Esophagus squamous epithelium (tissue), 5 donors: ENCODE data around the gene SEC24D. TPM values are rescaled to one million over a fixed set of nuclear protein-coding genes. Genes with fewer than 3 reads are reported as not detected.
"Not testable (repeated sequence)": the region's sequence is repeated elsewhere in the genome, so short reads cannot be mapped to it uniquely, and the experiment has no call there.

ENCODE experiments used
- DNase-seq: peaks from one replicate; lab custom pipeline; 2025; lab: John Stamatoyannopoulos, UW
- H3K27ac ChIP-seq, 4 donors: fragments of 200-600 bp; sonication (generic); one replicate each; pipeline ENCODE4 v1.5.1; 2016 to 2019; ENCODE audit warnings: mild to moderate bottlenecking in 1 of 4
- H3K27me3 ChIP-seq, 4 donors: fragments of 200-600 bp; sonication (generic); 1 replicate in 3 of 4; 2 replicates in 1 of 4; pipeline versions ENCODE4 v1.5.1 to v1.6.0; 2017 to 2021; ENCODE audit warnings: antibody characterized with exemption in 1 of 4
- H3K36me3 ChIP-seq, 3 donors: fragments of 200-600 bp; sonication (generic); one replicate each; pipeline ENCODE4 v1.5.1; 2016 to 2019
- H3K4me1 ChIP-seq, 3 donors: fragments of 200-600 bp; sonication (generic); one replicate each; pipeline ENCODE4 v1.5.1; 2017 to 2019
- H3K4me3 ChIP-seq, 4 donors: fragments of 200-600 bp; sonication (generic); 1 replicate in 3 of 4; 2 replicates in 1 of 4; pipeline ENCODE4 v1.5.1; 2016 to 2019; ENCODE audit warnings: mild to moderate bottlenecking in 2 of 4, moderate library complexity in 1 of 4
- H3K9me3 ChIP-seq, 3 donors: fragments of 200-600 bp; sonication (generic); one replicate each; pipeline ENCODE4 v1.5.1; 2016 to 2019
- POLR2A ChIP-seq, 4 donors: fragments of 450-650 bp; IDR thresholded peaks; one replicate each; pipeline ENCODE4 v1.6.1; 2017; ENCODE audit warnings: antibody characterized with exemption in 4 of 4, mild to moderate bottlenecking in 4 of 4, moderate library complexity in 3 of 4
- WGBS, 2 donors: methylation state at CpG; one replicate each; pipeline ENCODE4 v1.1.5; 2018; 5-methylcytosine and 5-hydroxymethylcytosine counted together
- intact Hi-C: fragments of 100-400 bp; cut with DNase I; formaldehyde crosslinking; loops from one replicate; pipeline ENCODE4 v1.15.0; 2022
- total RNA-seq, 4 donors: library from RNA; depleted of rRNA; stranded (reverse); fragments of >200 nt; gene quantifications; one replicate each; pipeline ENCODE4 v1.1.0, GENCODE V29; 2016
- TF ChIP-seq, protein P1 (sequence below), 6 experiments: fragments of 450-650 bp in 4 of 6; fragments of 200-600 bp in 2 of 6; sonication (generic) in 2 of 6; IDR thresholded peaks; one replicate each; pipeline ENCODE4 v1.5.1; 2016 to 2019; ENCODE audit warnings: antibody characterized with exemption in 6 of 6, mild to moderate bottlenecking in 4 of 6, moderate library complexity in 4 of 6
- donor health status: DM: yes; HTN: yes; CAD: no.

Gene SEC24D
- total RNA-seq, 4 donors from 2014 or later, result 18.5 to 33.6 (median 21.6) TPM

DNA sequence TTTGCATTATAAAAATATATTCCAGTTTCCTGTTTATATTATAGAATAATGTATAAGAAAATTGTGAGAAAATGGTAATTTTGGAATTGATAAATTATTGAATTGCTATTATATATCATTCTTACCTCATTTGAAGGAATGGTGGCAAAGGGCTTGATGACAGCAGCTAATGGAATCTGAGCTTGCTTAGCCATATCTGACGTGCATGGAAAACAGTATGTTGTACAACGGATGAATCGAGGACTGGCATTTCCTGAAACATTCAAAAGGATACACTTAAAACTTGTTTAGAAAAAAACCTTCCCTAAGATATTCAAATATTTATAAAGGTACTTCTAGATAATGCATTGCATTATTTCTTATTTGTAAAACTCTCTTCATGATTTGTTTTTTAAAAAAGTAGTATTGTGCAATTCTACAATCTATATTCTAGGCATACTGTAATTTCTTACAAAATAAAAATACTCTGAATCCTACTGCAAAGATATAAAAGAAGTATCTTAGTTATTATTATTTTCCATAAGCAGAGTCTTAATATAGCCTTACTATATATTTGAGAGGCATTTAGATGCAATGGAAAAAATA lies 38.3 kb downstream of the SEC24D start:
- 88 to 94% methylated on average over 3 of the region's 3 CpGs for WGBS, 2 donors
- no peak for DNase-seq
- TF ChIP-seq POLR2A (IDR thresholded peaks at IDR 0.05), result no peak
- TF ChIP-seq, protein P1, sequence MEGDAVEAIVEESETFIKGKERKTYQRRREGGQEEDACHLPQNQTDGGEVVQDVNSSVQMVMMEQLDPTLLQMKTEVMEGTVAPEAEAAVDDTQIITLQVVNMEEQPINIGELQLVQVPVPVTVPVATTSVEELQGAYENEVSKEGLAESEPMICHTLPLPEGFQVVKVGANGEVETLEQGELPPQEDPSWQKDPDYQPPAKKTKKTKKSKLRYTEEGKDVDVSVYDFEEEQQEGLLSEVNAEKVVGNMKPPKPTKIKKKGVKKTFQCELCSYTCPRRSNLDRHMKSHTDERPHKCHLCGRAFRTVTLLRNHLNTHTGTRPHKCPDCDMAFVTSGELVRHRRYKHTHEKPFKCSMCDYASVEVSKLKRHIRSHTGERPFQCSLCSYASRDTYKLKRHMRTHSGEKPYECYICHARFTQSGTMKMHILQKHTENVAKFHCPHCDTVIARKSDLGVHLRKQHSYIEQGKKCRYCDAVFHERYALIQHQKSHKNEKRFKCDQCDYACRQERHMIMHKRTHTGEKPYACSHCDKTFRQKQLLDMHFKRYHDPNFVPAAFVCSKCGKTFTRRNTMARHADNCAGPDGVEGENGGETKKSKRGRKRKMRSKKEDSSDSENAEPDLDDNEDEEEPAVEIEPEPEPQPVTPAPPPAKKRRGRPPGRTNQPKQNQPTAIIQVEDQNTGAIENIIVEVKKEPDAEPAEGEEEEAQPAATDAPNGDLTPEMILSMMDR (IDR thresholded peaks at IDR 0.05), result no peak
- Histone ChIP-seq H3K4me3 (no peak overlapping the region), H3K27me3 (no peaks in the 10 kb centered on the region), H3K27ac (no peak overlapping the region), H3K36me3 (peaks cover 0 to 77% (median 4%) of the 10 kb centered on the region in 3 donors), H3K4me1 (peaks cover 0 to 17% (median 0%) of the 10 kb centered on the region in 3 donors), H3K9me3 (no peaks in the 10 kb centered on the region)
- intact Hi-C loops, result no loop called here

DNA sequence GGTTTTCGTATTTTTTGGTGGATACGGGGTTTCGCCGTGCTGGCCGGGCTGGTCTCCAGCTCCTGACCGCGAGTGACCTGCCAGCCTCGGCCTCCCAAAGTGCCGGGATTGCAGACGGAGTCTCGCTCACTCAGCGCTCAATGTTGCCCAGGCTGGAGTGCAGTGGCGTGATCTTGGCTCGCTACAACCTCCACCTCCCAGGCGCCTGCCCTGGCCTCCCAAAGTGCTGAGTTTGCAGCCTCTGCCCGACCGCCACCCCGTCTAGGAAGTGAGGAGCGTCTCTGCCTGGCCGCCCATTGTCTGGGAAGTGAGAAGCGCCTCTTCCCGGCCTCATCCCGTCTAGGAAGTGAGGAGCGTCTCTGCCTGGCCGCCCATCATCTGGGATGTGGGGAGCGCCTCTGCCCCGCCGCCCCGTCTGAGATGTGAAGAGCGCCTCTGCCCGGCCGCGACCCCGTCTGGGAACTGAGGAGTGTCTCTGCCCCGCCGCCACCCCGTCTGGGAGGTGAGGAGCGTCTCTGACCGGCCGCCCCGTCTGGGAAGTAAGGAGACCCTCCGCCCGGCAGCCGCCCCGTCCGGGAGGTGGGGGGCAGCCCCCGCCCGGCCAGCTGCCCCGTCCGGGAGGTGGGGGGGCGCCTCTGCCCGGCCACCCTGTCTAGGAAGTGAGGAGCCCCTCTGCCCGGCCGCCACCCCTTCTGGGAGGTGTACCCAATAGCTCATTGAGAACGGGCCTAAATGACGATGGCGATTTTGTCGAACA lies 44.1 kb downstream of the SEC24D start:
- WGBS, 2 donors, result 94 to 95% methylated on average over 3 of the region's 58 CpGs

DNA sequence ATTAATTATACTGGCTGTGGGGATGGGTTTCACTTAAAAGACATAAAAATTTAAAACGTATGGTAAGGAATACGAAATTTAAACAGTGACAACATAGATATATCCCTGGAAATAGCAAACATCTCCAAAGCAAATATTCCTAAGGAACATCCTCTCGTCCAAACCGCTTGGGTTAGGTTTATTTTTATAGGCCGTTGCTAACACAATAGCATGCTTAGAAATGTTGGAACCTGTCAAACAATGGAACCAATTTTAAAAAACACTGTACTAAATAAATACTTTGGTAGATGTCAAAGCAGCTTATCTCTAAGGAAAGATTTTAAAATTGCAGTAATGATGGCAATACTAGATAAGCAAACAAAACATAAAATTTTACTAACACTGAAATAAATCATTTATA lies 45.4 kb downstream of the SEC24D start:
- intact Hi-C loops, result no loop called here
- 21 to 31% methylated on average over 5 of the region's 5 CpGs for WGBS, 2 donors

More for the DNA sequence above, 44.1 kb downstream of the SEC24D start:
- H3K9me3 ChIP-seq, intact Hi-C loops, H3K27me3 ChIP-seq, H3K4me3 ChIP-seq, H3K27ac ChIP-seq, DNase-seq: not testable (repeated sequence)
- Histone ChIP-seq H3K36me3 (peaks cover 0 to 25% (median 4%) of the 10 kb centered on the region in 3 donors), H3K4me1 (peaks cover 0 to 56% (median 4%) of the 10 kb centered on the region in 3 donors)

DNA sequence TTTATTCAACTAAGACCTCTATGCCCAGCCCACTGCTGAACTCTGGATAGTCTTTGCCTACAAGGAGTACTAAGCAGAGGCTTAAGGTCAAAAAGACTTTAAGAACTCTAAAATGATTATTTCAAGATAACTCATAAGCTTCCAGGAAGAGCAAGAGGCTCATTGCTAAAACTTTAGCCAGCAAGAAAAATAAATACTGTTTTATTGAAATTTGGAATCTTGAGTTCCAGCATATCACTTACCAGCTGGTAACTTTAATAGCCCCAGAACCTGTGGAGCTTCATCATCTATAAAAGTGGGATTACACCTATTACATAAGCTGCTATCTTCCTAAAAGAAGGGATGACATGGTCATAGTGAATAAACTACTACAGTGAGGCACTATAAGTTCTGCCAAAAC lies 47.0 kb downstream of the SEC24D start:
- no peaks in the 10 kb centered on the region for H3K9me3 ChIP-seq
- no peaks in the 10 kb centered on the region for H3K36me3 ChIP-seq
- H3K27ac ChIP-seq, result peak overlapping the region; percentile 1 to 58 (median 42)
- TF ChIP-seq POLR2A (IDR thresholded peaks at IDR 0.05), result no peak
- TF ChIP-seq, protein P1 (IDR thresholded peaks at IDR 0.05), result no peak
- H3K4me1 ChIP-seq, result peaks cover 0 to 55% (median 4%) of the 10 kb centered on the region in 3 donors
- no peaks in the 10 kb centered on the region for H3K27me3 ChIP-seq
- no peak overlapping the region for H3K4me3 ChIP-seq
- DNase-seq, result no peak
- intact Hi-C loops, result no loop called here

More for the DNA sequence above, 45.4 kb downstream of the SEC24D start:
- Histone ChIP-seq H3K4me1 (peaks cover 0 to 57% (median 4%) of the 10 kb centered on the region in 3 donors), H3K9me3 (no peaks in the 10 kb centered on the region), H3K36me3 (peaks cover 0 to 12% (median 4%) of the 10 kb centered on the region in 3 donors), H3K27ac (peak overlapping the region in 2 of 4 donors; percentile 54 to 58), H3K4me3 (no peak overlapping the region), H3K27me3 (no peaks in the 10 kb centered on the region)
- DNase-seq, result no peak
- TF ChIP-seq POLR2A (IDR thresholded peaks at IDR 0.05), result no peak
- TF ChIP-seq, protein P1 (IDR thresholded peaks at IDR 0.05), result no peak

DNA sequence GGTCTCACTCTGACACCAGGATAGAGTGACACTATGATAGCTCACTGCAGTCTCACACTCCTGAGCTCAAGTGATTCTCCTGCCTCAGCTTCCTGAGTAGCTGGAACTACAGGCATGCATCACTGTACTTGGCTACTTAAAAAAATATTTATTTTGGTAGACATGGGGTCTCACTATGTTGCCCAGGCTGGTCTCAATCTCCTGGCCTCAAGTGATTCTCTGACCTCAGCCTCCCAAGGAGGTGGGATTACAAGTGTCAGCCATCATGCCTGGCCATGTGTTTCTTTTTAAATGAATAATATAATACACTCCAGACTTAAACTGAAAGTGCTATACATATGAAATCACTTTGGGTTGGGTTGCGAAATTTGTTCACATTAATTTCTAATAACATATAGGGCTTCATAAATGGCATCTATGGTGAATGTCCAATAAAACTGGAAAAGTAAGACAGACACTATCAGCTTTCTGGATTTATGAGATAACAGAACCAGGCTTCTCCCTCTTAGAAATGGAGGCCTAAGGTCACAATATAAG lies 48.0 kb downstream of the SEC24D start:
- TF ChIP-seq, protein P1 (IDR thresholded peaks at IDR 0.05), result no peak
- TF ChIP-seq POLR2A (IDR thresholded peaks at IDR 0.05), result no peak
- H3K36me3 ChIP-seq, result peaks cover 0 to 3% (median 0%) of the 10 kb centered on the region in 3 donors
- no peaks in the 10 kb centered on the region for H3K27me3 ChIP-seq
- intact Hi-C loops, result no loop called here
- H3K9me3 ChIP-seq, result no peaks in the 10 kb centered on the region
- no peak overlapping the region for H3K4me3 ChIP-seq
- no peak for DNase-seq
- peak overlapping the region in 3 of 4 donors; percentile 29 to 58 (median 54) for H3K27ac ChIP-seq
- 92 to 95% methylated on average over 1 of the region's 1 CpG for WGBS, 2 donors
- peaks cover 0 to 52% (median 4%) of the 10 kb centered on the region in 3 donors for H3K4me1 ChIP-seq
